OCI-LY1 (cell line): ENCODE data around the gene STX3.

Source experiments
- CTCF ChIP-seq: fragments of 200-600 bp; sonication (generic), shearing (Covaris generic); IDR thresholded peaks from 2 replicates; pipeline ENCODE4 v1.5.1; 2017; ENCODE audit warnings: mild to moderate bottlenecking, antibody characterized with exemption, low read length, moderate library complexity, mixed read lengths
- EZH2 ChIP-seq: fragments of 200-600 bp; sonication (generic), shearing (Covaris generic); IDR thresholded peaks from 2 replicates; pipeline ENCODE4 v1.8.0; 2017; ENCODE audit warnings: borderline replicate concordance, mixed run types, mild to moderate bottlenecking, antibody characterized with exemption, low read length, moderate library complexity, mixed read lengths

GRCh38 chr11:59754859-59755700 is at the start of gene STX3:
- no peak for TF ChIP-seq CTCF
- TF ChIP-seq EZH2, result no peak
